DOHH2 (cell line): Measurements from ENCODE around the gene PASK.

ENCODE experiments used
- H3F3A ChIP-seq: fragments of 200-600 bp; sonication (generic), shearing (Covaris generic); 2 replicates; pipeline ENCODE4 v1.6.0; 2016; ENCODE audit warnings: antibody characterized with exemption, mild to moderate bottlenecking; ENCODE audit not compliant: control insufficient read depth, insufficient read depth
- H3K27ac ChIP-seq: fragments of 200-600 bp; sonication (generic); 2 replicates; pipeline ENCODE4 v1.5.1; 2014; ENCODE audit warnings: low read depth, mild to moderate bottlenecking, low read length, moderate library complexity
- H3K27me3 ChIP-seq: fragments of 200-600 bp; sonication (generic); 2 replicates; pipeline ENCODE4 v1.6.1; 2014; ENCODE audit warnings: mild to moderate bottlenecking, low read length, mixed read lengths; ENCODE audit not compliant: control insufficient read depth
- H3K36me3 ChIP-seq: fragments of 200-600 bp; sonication (generic); 2 replicates; pipeline ENCODE4 v1.6.1; 2014; ENCODE audit warnings: mild to moderate bottlenecking, low read length, moderate library complexity, mixed read lengths; ENCODE audit not compliant: control insufficient read depth
- H3K4me1 ChIP-seq: fragments of 200-600 bp; sonication (generic); 2 replicates; pipeline ENCODE4 v1.6.1; 2014; ENCODE audit warnings: mild to moderate bottlenecking, low read length, mixed read lengths; ENCODE audit not compliant: control insufficient read depth
- H3K4me2 ChIP-seq: fragments of 200-600 bp; sonication (generic); 2 replicates; pipeline ENCODE4 v1.6.0; 2014; ENCODE audit warnings: mild to moderate bottlenecking, low read length, moderate library complexity
- H3K4me3 ChIP-seq: fragments of 200-600 bp; sonication (generic); 2 replicates; pipeline ENCODE4 v1.5.1; 2014; ENCODE audit warnings: mild to moderate bottlenecking, low read length, mixed read lengths
- H3K79me2 ChIP-seq: fragments of 200-600 bp; sonication (generic); 2 replicates; pipeline ENCODE4 v1.6.1; 2014; ENCODE audit warnings: mild to moderate bottlenecking, low read length, mixed read lengths; ENCODE audit not compliant: control insufficient read depth
- H3K9me2 ChIP-seq: fragments of 200-600 bp; sonication (generic); replicated peaks from 2 replicates; pipeline ENCODE4 v1.6.1; 2014; ENCODE audit warnings: mild to moderate bottlenecking, low read length, mixed read lengths; ENCODE audit not compliant: control insufficient read depth
- H3K9me3 ChIP-seq: fragments of 200-600 bp; sonication (generic); 2 replicates; pipeline ENCODE4 v1.6.1; 2014; ENCODE audit warnings: antibody characterized with exemption, low read length, mixed read lengths; ENCODE audit not compliant: control insufficient read depth, insufficient read depth
- H4K20me1 ChIP-seq: fragments of 200-600 bp; sonication (generic); 2 replicates; pipeline ENCODE4 v1.6.0; 2014; ENCODE audit warnings: low read depth, mild to moderate bottlenecking, antibody characterized with exemption, low read length, moderate library complexity; ENCODE audit not compliant: control insufficient read depth, insufficient read depth
- CTCF ChIP-seq: fragments of 200-600 bp; sonication (generic); IDR thresholded peaks from one replicate; pipeline ENCODE4 v1.5.1; 2014; ENCODE audit warnings: antibody characterized with exemption, mild to moderate bottlenecking, low read depth, low read length; ENCODE audit not compliant: poor library complexity, severe bottlenecking
- EZH2phosphoT487 ChIP-seq: fragments of 200-600 bp; sonication (generic); IDR thresholded peaks from 2 replicates; pipeline ENCODE4 v1.6.1; 2017; ENCODE audit warnings: borderline replicate concordance, mild to moderate bottlenecking, antibody characterized with exemption, low read length, moderate library complexity, mixed read lengths

The PASK gene

GRCh38 chr2:241067501-241068135 is 81.7 kb downstream of the PASK start:
- H3K4me3 ChIP-seq = no peak overlapping the region
- TF ChIP-seq CTCF (no peak), EZH2phosphoT487 (no peak)
- H3K4me1 ChIP-seq = peaks cover 6% of the 10 kb centered on the region; the same call in 1 of the 2 replicates
- no peaks in the 10 kb centered on the region for H3K9me3 ChIP-seq
- no peaks in the 10 kb centered on the region for H3K79me2 ChIP-seq
- H3K9me2 ChIP-seq = no peaks in the 10 kb centered on the region
- H3K27ac ChIP-seq = no peak overlapping the region
- H4K20me1 ChIP-seq = no peaks in the 10 kb centered on the region
- H3K4me2 ChIP-seq = no peak overlapping the region
- no peaks in the 10 kb centered on the region for H3K36me3 ChIP-seq
- no peaks in the 10 kb centered on the region; the same call in 1 of the 2 replicates for H3K27me3 ChIP-seq
- no peaks in the 10 kb centered on the region for H3F3A ChIP-seq

DNA sequence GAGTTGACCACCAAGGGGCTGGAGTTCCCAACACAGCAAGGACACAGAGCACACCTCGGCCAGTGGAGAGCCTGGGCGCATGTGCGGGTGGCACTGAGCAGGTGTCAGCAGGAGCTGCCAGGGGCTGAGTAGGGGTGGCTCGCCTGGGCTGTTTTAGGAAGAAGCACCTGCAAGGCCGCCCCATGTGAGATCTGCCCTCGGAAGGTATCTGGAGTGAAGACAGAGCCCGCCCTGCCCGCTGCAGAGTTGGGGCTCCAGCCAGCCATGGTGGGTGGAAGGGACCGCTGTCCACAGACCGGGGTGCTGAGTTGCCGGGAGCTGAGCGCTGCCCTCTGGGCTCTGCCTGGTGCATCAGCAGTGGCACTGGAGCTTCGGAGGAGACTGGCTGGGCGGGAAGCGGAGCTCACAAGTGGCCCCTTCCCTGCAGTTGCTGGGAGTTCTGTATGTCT is 82.4 kb downstream of the PASK start:
- TF ChIP-seq CTCF (no peak), EZH2phosphoT487 (no peak)
- Histone ChIP-seq H3K27me3 (peaks cover 3% of the 10 kb centered on the region; the same call in 1 of the 2 replicates), H4K20me1 (no peaks in the 10 kb centered on the region), H3F3A (peaks cover 4% of the 10 kb centered on the region), H3K4me2 (no peak overlapping the region), H3K27ac (no peak overlapping the region), H3K9me3 (no peaks in the 10 kb centered on the region), H3K4me3 (no peak overlapping the region), H3K4me1 (peaks cover 6% of the 10 kb centered on the region; the same call in 1 of the 2 replicates), H3K9me2 (no peaks in the 10 kb centered on the region), H3K79me2 (no peaks in the 10 kb centered on the region), H3K36me3 (no peaks in the 10 kb centered on the region)

DNA sequence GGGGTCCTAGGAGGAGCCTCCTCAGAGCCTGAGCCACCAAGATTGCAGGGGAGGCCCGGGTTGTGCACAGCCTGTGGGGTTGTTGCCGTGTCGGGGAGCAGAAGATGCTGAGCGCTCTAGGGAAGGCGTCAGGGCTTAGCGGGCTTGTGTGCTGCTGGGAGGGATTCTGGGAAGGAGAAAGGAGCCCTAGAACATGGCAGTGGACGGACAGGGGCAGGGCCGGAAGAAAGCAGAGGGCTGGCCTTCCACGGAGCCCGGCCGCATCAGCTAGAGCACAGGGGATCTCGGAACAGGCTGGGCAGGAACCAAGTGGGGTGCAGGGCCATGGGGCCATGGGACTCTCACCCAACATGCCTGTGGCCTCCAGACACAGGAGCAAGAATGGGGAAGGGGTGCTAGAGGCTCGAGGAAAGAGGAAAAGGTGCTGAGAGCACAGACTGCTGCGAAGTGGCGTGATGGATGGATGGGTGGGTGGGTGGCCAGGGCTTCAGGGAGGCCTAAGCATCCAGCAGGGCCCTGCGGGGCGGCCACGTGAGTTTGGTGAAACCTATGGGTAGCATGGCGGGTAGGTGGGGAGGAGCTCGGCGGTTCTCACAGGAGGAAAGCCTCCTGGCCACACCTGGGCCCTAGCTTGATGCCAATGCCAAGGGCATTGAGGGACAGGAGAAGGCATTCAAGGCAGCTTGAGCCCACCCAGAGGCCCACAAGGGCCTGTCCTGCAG is 82.9 kb downstream of the PASK start:
- no peaks in the 10 kb centered on the region for H4K20me1 ChIP-seq
- no peak overlapping the region for H3K4me2 ChIP-seq
- no peaks in the 10 kb centered on the region for H3K9me2 ChIP-seq
- no peak overlapping the region for H3K27ac ChIP-seq
- peaks cover 3% of the 10 kb centered on the region; the same call in 1 of the 2 replicates for H3K27me3 ChIP-seq
- no peaks in the 10 kb centered on the region for H3K9me3 ChIP-seq
- H3K4me3 ChIP-seq = no peak overlapping the region
- no peaks in the 10 kb centered on the region for H3K79me2 ChIP-seq
- H3K4me1 ChIP-seq = peaks cover 6% of the 10 kb centered on the region; the same call in 1 of the 2 replicates
- TF ChIP-seq EZH2phosphoT487 (no peak), CTCF (no peak)
- H3F3A ChIP-seq = peaks cover 6% of the 10 kb centered on the region
- H3K36me3 ChIP-seq = no peaks in the 10 kb centered on the region
